Activated naive CD4-positive, alpha-beta T cell treated with anti-CD3 and anti-CD28 coated beads, Interleukin-2, amount 50 U/mL, for 16 hours (primary cell): ENCODE data around the gene CSF2.

ENCODE experiments used
- DNase-seq: peaks from one replicate; pipeline ENCODE4 v3.0.0-alpha.2; 2020

Gene CSF2

DNA sequence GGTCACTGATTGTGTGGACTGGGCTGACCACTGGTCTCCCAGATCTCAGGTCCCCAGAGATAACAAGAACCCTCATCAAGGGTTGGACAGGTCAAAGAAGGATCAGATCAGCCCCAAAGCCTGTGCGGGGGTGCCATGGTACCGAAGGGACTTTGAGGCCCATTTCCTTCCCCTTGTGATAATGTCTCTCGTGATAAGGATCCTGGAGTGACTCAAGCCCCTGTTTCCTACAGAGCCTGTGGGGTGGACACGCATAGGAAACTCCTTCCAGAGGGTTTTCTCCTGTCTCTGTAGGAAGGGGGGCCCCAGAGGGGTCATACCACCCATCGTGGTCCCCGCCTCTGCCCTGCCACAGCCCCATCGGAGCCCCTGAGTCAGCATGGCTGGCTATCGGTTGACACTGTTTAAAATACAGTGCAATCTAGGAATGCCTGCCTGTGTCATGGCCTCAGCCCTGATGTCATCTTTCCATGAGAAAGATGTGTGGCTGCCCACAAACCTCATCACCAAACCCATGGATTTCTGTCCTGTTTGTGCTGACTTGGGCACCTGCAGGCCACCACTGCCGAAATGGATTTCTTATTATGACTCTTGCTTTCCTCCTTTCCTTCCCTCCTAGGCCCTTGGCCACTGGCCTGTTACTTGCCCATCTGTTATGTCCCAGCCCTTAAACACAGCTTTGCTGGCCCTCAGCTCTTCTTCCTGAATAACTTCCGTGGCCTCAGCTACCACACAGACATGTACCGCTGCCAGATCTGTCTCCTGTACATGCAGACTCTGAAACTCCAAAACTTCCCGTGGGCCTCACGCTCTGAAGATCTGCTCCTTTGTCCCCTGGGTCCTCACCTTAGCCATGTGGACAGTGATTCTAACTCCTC lies 2.9 kb upstream of the CSF2 start:
- DNase-seq, result no peak

GRCh38 chr5:132071338-132071707 lies 2.3 kb upstream of the CSF2 start:
- no peak for DNase-seq

DNA sequence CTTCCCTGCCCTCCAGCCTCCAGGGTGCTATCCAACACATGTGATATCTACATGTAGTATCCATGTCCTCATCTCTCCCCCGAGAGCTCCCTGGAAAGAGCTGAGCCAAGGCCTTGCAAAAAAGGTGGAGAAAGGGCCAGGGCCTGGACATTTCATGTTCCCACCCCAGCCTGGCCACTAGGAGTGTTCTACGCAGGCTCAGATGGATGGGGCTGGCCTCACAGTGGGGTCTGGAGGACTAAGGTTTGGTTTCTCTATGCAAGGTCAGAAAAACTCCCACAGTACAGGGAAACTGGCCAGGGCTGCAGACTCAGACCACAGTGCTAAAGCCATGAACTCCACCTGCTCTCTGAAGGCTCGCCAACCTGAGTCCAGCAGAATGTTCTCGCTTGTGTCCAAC lies 1.5 kb upstream of the CSF2 start:
- DNase-seq, result no peak

DNA sequence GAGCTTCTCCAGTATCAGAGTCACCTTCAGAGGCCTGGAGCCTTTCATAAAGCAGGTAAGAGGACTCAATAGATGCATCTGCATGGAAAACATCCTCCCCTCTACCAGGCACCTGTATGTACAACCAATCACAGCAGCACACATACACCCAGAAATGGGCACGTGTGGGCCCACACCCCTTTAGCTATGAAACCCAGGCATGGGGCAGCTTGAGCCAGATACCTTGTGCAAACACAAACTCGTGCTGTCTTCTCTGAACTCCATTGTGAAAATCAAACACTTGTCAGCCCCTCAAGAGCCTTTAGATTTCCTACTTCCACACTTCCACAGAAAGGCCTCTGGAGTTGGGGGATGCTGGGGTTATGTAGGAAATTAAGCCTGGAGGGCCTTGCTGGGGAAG lies 1.1 kb upstream of the CSF2 start:
- DNase-seq, result no peak

DNA sequence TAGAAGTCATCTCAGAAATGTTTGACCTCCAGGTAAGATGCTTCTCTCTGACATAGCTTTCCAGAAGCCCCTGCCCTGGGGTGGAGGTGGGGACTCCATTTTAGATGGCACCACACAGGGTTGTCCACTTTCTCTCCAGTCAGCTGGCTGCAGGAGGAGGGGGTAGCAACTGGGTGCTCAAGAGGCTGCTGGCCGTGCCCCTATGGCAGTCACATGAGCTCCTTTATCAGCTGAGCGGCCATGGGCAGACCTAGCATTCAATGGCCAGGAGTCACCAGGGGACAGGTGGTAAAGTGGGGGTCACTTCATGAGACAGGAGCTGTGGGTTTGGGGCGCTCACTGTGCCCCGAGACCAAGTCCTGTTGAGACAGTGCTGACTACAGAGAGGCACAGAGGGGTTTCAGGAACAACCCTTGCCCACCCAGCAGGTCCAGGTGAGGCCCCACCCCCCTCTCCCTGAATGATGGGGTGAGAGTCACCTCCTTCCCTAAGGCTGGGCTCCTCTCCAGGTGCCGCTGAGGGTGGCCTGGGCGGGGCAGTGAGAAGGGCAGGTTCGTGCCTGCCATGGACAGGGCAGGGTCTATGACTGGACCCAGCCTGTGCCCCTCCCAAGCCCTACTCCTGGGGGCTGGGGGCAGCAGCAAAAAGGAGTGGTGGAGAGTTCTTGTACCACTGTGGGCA lies 642 bp downstream of the CSF2 start:
- no peak for DNase-seq

DNA sequence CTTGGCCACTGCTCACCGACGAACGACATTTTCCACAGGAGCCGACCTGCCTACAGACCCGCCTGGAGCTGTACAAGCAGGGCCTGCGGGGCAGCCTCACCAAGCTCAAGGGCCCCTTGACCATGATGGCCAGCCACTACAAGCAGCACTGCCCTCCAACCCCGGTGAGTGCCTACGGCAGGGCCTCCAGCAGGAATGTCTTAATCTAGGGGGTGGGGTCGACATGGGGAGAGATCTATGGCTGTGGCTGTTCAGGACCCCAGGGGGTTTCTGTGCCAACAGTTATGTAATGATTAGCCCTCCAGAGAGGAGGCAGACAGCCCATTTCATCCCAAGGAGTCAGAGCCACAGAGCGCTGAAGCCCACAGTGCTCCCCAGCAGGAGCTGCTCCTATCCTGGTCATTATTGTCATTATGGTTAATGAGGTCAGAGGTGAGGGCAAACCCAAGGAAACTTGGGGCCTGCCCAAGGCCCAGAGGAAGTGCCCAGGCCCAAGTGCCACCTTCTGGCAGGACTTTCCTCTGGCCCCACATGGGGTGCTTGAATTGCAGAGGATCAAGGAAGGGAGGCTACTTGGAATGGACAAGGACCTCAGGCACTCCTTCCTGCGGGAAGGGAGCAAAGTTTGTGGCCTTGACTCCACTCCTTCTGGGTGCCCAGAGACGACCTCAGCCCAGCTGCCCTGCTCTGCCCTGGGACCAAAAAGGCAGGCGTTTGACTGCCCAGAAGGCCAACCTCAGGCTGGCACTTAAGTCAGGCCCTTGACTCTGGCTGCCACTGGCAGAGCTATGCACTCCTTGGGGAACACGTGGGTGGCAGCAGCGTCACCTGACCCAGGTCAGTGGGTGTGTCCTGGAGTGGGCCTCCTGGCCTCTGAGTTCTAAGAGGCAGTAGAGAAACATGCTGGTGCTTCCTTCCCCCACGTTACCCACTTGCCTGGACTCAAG lies 1.5 kb downstream of the CSF2 start:
- DNase-seq, result no peak

- DNase-seq, result no peak
These were observed 2.1 kb downstream of the CSF2 start for GRCh38 chr5:132075719-132076077.

- DNase-seq, result no peak
These were observed 2.7 kb downstream of the CSF2 start for GRCh38 chr5:132076202-132076830.

- no peak for DNase-seq
These were observed 3.4 kb downstream of the CSF2 start for GRCh38 chr5:132076983-132077382.

DNA sequence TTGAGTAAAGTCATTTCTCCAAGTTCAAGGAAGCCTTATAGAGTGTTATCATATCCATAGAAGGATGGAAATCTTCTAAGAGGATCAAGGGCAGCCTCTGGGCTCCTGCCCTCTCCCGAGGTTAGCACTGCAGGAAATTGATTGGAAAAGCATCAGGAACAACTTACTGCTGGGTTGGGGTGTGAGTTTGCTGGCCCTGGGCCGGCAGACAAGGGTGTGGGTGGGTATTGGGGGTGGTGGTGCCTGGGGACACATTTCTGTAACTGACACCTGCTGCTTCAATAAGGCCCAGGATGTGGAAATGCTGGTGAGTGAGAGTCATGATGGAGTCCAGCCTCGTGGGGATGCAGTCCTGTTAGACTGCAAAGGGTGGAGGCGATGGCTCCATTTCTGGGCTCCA lies 5.5 kb downstream of the CSF2 start:
- DNase-seq, result no peak

DNA sequence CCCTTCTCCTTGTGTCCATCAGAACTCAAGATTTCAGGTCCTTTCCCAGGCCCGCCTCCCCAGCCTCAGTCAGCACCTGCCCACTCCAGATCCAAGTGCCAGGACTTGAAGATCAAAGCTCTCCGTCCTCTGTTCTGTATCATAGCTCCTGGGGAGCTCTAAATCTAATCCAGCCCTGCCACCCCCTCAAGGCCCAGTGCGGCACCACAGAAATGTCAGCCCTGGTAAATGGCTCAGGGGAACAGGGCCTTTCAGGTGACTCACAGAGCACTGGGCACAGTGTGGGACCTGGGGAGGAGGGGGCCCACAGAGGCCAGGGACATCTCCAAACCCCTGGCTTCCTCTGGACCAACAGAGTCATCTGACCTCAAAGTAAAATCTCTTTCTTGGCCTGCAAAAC lies 6.0 kb downstream of the CSF2 start:
- no peak for DNase-seq

DNA sequence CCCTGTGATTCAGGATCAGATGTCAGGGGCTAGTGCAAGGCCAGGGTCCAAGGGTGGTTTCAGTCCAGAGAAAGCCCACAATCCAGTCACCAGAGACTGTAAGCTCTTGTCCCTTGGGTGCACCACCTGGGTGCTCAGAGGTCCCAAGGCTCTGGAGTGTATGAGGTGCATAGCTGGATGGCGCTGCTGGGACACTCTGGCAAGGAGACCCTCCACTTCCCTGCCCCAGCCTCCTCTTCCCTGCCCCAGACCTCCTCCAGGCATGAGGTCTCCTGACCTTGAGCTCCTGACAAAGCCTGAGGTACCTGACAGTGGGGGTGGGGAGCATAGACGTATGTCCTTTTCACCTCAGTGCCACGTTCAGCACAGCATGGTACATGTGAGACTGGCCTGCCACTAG lies 7.0 kb downstream of the CSF2 start:
- DNase-seq, result no peak

GRCh38 chr5:132081458-132081857 lies 7.9 kb downstream of the CSF2 start:
- no peak for DNase-seq

GRCh38 chr5:132082329-132083023 lies 8.9 kb downstream of the CSF2 start:
- no peak for DNase-seq

DNA sequence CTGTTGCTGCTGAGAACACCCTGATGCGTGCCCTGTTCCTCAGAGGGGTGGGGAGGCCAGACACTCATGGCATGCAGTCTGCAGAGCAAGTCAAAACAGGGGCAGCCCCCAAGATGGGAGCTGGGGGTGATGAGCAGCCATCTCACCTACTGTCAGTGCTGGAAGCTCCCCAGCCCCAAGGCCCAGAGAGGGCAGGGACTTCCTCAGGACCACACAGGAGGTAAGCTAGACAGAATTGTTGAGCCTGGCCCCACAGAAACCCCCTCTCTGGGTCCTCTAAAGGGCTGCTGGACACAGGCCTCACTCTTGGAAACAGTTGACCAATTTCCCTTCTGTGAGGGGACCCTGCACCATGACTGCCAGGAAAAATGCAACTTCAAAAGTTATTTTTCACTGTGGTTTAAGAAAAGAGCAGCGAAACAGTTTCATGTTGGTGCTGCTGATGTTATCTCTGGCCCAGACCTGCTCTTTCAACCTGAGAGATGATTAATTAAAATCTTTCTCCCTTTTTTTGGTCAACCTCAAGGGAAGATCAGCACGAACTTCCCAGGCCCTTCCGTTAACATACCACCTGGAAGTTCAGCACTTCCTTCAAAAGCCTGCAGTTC lies 9.6 kb downstream of the CSF2 start:
- DNase-seq, result no peak

DNA sequence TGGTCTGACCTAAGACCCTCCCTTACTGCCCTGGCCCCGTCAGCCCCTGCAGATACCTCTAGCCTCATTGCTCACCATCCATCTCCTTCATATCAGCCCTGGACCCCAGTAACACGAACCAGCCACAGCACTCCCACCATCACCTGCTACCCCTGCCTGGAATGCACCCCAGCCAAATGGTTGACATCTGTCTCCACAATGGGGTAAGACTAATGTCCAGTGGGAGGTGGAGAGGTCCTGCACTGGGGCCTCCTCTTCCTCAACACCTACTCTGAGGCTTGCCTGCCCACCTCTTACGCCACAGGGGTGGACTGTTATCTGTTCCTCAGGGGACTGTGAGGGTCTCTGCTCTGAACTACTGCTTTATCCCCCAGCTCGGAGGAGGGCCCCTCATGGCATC lies 12.1 kb downstream of the CSF2 start:
- DNase-seq, result no peak

- no peak for DNase-seq
These were observed 12.7 kb downstream of the CSF2 start for GRCh38 chr5:132086277-132086794.

DNA sequence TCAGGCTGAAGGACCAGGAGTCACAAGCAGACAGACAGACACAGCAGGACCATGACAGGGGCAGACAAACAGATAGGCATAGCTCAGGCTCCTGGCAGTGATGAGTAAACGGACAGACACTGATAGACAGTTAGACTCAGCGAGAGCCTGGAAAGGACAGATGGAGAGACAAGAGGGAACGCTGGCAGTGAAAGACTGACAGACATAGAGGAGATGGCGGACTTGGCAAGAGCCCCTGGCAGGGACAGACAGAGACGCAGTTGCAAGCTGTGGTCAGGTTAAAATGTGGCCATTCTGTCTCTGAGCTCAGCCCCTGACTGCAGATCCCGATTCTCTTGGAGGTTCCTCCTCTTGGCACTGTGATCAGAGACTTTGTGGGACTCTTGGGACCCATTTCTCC lies 13.6 kb downstream of the CSF2 start:
- no peak for DNase-seq

- DNase-seq, result no peak
These were observed 14.1 kb downstream of the CSF2 start for GRCh38 chr5:132087661-132088060.

DNA sequence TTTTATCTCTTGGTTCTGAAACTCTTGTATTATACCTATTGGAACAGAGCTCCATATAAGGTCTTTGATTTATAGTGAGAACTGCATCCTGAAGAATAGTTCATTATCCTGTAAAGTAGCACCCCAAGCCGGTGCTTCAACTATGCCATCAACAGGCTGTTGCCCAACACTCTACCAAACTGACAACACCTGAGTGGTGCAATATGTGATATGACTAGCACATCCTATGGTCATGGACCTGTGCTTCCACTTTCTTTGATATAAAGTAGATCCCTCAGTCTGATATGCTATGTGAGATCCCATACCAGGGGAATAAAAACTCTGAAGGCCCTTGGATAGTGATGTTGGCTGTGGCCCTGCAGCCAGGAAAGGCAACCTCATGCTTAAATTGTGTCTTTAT lies 15.8 kb downstream of the CSF2 start:
- DNase-seq, result no peak

DNA sequence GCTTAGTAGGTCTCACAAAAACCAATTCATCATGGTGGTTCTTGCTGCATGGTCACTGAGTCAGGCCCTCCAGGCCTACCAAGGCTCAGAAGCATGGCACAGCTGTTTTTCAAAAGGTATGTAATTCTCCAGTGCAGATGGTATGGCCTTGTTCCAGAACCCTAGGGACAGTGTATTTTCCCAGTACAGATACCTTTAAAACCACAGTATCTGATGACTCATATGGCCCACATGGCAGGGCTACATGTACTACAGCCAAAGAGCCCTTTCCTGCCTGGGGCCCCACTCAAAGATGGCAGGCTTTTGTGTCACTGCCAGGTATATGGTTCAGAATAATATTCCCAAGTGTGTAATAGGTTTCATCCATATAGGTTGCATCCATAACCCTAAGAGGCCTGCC lies 16.5 kb downstream of the CSF2 start:
- no peak for DNase-seq

DNA sequence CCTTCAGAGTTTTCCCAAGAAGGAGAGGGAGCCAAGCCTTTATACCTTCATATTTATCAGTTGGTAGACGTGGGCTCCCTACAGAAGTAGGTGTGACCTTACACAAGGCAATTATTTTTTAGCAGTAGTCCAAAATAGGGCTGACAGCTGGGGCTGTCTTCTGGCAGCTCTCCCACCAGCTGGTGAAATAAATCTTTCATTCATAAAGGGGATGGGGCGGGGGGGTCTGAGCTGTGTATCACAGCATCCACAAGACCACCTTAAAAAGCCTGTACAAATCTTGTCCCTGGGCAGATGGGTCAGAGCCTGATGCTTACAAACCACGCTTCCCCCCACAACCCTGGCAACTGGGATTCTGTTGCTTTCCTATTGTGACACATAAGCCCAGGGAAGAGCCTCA lies 19.7 kb downstream of the CSF2 start:
- DNase-seq, result no peak
